GM21576 (cell line): ENCODE data around the gene EDN2.

Source experiments
- ATAC-seq: cut with Tn5 transposase; IDR thresholded peaks from one replicate; pipeline ENCODE4 v1.9.1; 2021; ENCODE audit warnings: mild to moderate bottlenecking, moderate library complexity; ENCODE audit not compliant: unreplicated experiment

The EDN2 gene

DNA sequence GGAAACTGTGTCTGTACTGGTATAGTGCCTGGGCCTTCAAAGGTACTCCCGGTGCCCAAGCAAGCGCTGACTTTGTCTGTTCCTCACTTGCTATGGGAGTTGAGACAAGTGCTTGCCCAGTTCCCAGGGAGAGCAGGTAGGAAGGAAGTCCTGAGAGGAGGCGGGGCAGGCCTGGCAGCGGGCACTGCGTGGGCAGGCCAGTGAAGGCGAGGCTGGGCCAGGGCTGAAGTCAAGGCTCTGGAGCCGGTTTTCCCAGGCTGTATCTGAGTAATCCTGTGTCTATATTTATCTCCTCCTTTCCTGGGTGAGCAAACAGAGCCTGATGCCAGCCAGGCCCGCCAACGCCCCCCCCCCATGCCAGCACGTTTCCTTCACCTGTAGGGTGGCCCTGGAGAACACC is 15.9 kb upstream of the EDN2 start:
- ATAC-seq, result no peak

DNA sequence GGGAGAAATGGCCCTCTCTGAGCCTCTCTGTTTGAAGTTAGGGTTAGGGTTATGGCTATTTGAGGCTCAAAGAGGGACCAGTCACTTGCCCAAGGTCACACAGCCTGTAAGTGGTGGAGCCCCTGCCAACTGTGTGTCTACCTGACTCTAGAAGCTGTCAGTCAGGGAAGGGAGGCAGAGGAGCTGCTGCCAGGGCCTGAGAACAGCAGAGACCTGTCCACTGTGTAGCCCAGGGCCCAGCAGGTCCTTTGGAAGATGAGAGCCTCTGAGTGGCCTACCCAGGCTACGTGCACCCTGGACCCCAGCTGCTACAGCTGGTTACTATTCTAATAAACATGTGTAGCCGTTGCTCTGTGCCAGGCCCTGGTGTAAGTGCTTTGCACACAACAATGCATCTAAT is 15.1 kb upstream of the EDN2 start:
- no peak for ATAC-seq

DNA sequence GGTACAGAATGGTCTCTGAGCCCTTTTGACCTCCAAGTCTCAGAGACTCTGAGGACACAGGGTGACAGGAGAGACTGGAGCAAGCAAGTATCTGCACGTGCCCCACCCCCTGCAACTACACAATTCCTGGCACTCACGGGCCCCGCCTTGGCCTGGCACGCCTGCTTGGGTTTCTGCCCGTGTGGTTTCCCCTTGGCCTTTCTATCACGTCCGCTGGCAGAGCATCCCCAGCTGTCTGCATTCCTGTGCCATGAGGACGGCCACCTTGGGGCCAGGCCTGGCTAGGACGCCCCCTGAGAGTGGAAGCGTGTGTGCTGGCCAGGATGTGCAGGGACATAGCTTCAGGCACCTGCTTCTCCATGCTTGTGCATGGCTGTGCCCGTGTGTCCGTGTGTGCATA is 14.3 kb upstream of the EDN2 start:
- no peak for ATAC-seq

DNA sequence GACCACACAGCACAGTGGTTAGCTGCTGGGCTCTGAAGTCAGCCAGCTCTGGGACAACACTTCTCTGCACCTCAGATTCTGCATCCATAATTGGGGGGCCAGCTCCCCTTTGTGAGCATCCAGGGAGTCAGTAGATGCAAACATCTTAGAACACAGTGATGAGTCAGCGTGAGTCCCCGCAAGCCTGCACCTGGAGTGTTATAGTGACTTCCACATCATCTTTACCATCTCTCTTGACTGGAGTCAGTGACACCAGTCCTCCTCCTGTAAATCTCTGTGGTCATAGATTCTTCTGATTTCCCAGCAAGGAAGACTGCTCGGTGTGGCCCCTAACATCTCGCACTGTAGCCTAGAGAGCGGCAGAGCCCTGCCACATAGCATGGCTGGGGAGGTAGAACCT is 13.9 kb upstream of the EDN2 start:
- ATAC-seq, result no peak

DNA sequence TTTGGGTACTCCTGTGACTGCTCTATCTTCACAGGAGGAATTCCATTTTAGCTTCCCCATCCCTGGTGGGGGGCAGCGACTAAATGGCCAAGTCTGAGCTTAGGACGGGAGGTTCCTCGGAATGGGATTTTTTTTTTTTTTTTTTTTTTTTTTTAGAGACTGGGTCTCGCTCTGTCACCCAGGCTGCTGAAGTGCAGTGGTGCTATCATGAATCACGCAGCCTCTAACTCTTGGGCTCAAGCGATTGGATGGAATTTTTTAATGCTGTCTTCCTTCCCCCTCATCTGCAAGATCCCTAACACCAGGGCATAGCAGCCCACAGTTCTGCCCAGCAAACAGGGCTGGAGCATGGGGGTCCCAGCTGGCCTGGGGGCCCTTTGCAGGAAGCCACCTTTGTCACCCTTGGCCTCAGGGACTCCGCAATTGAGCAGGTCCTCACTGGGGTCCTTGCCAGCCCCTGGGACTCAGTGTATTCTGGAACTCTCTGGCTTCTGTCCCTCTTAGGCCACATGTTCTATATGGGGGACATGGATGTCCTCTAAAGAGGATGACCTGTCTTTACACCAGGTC is 13.1 kb upstream of the EDN2 start:
- ATAC-seq, result no peak

DNA sequence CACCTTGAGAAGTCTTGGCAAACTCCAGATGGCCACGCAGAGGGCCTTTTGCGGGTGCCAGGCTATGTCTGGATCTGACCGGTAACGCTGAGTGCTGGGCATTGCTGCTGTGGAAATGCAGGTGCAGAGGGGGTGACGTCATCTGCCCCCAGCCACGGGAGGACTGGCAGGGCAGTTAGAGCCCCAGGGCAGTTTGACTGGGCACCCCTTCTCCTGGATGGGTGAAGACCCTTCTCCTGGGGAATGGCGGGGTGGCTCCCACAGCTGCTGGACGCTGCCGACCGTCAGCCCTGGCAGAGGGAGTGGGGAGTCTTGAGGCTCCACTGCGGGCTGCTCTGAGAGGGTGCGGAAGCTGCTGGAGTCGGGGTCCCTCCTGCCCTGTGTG is 12.6 kb upstream of the EDN2 start:
- no peak for ATAC-seq

DNA sequence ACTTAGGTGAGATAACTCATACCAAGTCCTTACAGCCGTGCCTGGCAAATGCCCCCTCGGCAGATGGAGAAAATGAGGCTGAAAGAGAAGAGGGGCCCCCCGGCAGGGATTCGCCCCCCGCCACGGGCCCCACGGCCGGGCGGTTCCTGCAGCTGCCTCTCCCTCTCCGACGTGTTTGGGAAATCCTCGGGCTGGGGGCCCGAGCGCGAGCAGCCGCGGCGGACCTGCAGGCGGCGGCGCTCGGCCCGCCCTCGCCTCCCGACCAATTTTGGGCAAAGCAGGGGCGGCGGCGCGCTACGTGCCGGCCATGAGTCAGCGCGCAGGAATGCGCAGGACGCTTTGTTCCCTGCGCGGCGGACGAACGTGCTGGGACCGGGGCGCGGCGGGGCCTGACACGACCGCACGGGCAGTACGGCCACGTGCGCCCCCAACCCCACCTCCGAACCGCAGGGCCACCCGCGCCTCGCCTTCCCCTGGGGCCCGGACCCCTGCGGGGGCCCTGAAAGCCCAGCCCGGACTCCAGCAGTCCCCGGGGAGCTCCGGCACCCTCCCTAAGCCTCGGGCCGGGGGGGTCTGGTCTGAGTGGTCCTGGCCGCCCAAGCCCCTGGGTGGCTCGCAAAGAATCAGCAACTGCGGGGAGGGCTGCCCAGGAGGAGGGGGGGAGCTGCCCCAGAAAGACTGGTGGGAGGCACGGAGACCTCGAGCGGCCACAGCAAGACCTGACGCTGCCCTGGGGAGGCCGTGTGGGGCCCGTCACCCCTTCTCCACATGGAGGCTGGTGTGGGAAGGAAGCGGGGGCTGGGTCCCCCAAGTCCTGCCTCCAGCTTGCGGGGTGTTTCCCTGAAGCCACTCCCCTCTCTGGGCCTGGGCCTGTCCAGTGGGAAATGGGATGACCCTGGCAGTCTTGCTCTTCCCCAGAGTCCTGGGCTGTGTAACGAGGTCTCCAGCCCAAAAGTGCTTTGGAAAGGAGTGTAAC is 11.9 kb upstream of the EDN2 start:
- ATAC-seq, result no peak

DNA sequence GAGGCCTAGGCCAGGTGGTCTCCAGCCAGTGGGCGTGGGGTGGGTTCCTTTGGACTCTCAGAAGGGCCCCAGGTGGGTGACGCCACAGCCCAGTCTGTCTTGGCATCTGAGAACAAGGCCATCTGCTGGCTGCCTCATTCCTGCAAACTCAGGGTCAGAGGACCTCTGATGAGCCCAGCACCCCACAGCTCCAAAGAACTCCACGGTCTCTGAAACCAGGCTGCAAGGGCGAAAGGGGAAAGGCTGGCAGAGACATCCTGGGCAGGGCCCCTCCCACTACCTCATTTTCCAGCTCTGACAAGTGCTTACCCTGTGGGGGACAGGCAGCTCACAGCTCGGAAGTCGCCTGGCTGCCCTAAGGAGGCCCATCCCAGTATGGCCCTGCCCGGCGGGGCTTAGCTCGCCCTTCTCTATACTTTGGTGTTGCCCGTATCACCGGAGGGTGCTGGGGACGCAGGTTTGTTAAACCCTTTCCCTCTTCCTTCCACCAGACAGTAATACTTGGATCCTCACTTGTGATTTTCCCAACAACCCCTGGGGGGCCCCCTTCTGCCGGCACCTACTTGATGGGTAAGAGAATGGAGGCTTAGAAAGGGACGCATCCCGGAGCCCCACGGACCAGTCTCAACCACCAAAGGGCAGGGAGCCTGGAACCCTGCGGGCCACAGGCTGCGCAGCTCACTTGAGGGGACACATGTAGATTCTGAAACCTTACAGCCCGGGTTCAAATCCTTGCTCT is 10.9 kb upstream of the EDN2 start:
- no peak for ATAC-seq

DNA sequence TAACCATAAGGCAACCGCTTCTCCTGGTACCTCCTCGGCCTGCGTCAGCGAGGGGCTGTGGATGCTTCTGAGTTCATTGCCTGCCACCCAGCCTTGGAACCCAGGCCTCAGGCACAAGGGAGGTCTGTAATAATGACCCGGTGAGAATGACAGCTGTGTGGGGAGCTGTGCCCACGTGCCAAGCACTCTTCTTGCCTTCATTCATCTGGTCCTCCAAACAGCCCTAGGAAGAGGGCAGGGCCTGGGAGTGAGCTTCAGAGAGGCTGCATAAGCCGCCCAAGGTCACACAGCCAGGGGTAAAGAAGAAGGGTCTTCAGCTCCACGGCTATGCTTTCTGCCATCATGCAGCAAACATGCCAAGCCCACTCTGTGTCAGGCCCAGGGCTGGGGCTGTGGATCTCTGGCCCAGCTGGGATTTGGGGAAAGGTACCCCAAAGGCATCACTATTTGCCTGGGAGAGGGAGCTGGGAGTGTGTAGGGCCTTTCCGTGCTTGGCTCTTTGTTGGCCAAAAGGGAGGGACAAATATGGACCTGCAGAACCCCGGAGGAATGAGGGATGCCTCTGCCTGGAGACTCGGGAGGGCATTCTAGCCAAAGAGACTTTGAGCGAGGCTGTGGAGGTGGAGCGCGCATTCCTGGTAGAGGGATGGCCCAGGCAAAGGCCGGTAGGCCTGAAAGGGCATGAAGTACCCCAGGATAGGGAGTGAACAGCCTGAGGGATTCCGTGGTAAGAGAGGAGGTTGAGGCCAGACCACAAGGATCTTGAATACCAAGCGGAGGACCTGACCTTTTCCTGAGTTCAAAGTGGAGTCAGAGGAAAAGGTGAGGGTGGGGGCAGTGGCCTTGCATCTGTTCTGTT is 10.1 kb upstream of the EDN2 start:
- no peak for ATAC-seq

DNA sequence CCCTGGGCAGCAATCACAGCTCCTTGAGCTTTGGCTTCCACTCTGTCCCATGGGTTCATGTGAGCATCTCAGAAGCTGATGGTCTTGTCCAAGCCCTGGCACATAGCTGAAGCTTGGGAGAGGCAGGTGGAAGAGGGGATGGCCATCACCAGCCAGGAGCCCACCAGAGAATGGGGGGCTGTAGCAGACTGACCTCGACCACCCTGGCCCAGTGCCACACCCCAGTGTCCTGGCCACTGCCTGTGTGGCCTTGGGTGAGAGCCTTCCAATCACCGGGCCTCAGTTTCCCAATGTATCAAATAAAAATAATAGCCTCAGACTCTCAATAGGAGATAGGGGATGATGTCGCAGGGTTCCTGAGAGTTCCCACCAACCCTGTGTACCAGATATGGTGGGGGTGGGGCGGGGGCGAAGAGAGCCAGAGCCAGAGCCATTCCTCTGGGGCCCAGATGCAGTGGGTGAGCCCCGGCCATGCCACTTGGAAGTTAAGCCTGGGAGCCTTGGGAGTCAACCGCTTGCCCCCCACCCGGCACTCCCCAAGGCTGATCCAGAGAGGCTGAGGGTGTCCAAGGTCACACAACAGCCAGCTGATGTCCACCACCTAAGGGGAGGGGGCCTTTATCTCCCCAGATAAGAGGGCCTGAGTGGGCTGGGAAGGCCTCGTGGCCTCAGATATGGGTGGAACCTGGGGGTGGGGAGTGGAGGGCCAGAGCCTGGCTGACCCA is 9.3 kb upstream of the EDN2 start:
- no peak for ATAC-seq

DNA sequence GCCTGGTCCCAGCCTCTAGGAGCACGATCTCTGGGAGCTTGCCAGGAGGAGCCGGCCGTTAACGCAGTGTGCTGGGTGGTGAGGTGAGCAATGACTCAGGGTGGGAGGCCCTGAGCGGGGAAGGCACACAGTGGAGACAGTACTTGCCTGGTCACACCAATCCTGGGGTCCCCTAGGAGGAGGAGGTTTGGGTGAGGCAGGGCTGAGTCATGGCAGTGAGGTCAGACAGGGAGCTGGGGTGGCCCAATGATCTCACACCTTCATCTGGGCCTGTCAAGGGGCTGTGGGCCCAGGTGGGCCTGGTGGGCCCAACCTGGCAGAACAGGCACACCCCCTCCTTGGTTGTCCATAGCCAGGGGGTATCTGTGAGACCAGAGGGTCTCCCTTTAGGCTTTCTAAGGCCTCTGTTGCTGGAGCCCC is 8.6 kb upstream of the EDN2 start:
- no peak for ATAC-seq

DNA sequence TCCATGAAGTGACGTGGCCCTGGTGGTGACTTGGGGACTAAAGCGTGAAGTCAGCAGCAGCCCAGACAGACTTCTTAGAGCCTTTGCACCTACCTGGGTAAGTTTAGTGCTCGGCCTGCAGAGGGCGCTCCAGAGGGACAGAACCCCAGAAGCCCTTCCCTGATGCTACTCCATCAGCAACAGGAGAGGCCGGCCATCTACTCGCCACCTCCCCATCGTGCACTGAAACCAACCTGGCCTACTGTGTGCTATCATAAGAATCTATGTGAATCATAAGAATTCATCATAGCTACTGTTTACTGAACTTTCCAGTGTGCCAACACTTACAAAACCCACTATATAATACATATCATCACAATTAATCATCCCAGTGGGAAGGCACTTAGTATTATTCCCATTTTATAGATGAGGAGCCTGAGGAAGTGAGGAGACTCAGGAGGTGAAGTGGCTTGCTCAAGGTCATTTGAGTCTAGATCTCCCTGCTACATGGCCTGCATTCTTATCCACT is 7.9 kb upstream of the EDN2 start:
- ATAC-seq, result no peak

DNA sequence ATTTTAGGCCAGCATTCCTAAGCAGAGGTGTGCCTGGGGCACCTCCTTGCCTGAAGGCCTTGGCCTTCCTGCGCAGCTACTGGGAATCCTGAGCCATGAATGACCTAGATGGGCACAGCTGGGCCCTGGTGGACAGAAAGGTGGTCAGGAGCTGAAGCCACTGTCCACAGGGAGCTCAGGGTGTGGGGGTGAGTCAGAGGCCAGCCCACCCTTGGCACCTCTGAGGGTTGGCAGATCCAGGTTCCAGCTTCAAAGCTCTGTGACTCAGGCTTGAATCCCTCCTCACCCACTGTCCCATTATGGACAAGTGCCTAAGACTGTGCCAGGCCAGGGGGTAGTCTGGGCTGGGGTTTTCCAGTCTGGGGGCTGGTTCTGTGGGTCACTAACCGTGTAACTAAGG is 6.4 kb upstream of the EDN2 start:
- ATAC-seq, result no peak

DNA sequence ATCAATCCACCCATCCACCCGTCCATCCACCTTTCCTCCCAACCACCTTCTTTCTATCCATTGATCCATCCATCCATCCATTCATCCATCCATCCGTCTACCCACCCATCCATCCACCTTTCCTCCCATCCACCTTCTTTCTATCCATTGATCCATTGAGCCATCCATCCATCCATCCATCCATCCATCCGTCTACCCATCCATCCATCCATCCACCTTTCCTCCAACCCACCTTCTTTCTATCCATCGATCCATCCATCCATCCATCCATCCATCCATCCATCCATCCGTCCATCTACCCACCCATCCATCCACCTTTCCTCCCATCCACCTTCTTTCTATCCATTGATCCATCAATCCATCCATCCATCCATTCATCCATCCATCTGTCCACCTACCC is 5.1 kb upstream of the EDN2 start:
- ATAC-seq, result no peak

DNA sequence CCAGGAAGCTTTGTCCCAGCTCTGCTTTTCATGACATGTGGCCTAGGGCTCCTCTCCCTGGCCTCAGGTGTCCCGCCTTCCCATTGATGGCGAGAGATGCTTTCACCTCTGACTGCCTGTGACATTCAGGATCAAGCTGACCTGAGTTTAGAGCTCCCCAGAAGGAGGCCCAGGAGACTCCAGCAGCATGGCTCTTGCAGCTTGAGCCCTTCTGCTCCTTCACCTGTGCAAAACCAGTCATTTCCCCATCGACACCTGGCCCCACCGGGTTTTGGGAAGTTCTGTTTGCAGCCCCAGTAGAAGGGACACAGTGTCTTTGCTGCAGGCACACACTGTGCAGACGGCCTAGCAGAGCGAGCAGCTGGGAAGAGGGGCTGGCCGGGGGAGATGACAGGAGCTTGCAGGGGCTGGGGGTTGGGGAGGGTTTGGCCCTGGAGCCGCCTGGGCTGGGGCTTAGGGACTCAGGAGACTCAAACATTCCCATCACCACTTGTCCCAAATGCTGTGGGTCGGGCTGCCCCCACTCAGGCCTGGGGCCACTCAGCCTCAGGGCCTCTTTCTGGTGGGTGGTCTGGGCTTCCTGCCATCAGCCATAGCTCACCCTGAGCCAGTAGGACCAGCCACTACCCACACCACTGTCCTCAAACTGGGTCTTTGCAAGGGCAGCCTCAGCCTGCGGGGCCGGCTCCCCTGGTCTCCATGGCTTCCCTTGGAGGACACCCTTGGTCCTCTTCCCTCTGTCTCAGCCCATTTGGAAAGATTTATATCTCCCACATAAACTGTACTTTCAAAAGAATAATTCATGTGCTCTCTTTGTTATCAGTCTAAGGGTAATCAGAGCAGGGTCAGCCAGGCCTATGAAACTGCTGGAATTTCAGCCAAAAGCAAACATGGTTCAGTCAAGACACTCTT is 3.8 kb upstream of the EDN2 start:
- ATAC-seq, result no peak

DNA sequence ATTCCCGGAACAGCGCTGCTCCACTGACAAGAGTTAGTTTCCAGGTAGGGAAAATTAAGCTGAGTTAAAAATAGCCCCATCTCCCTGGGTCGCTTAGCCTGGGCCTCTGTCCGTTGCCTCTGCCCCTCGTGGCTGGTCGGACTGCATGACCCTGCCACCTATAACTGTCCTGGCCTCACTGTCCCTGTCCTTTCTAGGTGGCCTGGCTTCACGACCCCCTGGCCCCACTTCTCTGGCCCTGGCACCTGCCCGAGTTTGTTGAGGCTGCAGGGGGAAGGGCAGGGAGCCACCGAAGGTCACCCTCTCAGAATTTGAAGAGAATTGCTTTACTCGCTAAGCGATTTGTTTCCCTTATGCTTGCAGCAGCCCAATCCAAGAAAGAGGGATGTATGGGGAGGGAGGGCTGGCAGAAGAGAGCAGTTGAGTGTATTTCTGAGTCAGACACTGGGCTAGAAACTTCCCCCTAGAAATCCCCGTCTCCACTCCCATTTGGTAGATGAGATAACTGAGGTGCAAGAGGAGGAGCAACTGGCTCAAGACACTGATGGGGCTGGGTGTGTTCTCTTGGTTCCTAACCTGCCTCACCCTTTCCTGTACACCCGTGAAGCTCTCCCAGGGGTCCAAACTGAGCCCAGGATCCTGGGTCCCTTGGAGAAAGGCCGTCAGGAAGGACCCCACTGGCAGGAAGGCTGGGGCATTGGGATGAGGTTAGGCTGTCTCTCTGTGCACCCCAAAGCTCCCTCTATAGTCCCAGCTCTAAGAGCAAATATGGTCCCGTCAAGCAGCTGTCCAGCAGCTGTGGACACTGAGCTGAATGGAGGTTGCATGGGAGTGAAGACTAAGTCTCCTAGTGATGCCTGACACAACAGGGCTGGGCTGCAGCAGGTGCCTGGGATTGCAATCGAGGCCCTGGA is 2.9 kb upstream of the EDN2 start:
- ATAC-seq, result no peak

DNA sequence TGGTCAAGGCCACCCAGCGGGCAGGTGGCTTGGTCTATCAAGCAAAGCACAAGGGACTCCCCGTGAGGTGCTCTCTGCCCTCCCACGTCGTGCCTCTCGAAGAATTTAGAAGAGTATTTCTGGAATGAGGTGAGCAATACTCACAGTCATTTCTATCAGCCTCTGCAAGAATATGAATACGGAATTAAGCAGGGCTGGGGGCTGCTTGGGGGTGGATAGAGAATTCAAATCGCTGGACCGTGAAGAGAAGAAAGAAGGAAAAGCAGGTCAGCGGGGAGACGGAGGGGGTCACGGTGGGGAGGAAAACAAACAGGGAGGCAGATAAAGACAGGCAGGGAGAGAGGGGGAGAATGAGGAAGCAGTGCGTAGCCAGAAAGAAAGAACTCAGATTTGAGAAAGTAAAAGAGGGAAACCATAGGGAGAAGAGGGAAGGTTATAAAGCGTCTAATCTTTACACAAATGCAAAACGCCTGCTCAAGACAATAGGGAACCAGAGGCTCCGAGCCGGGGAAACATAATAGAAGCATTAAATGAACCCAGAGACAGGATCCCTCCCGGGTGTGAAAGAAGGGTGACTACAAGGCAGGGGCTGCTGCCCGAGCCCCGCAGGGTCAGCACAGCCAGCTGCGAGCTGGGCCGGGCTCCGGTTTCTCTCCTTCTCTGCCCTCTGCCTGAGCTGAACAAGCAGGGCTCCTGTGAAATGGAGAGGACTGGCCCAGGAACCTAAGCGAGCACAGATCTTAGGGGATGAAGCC is 2.1 kb upstream of the EDN2 start:
- ATAC-seq, result no peak
